ENCODE results near the gene PXMP4. TPM values are rescaled to one million over a fixed set of nuclear protein-coding genes. Genes with fewer than 3 reads are reported as not detected.

PXMP4 gene
- total RNA-seq, 3 donors from 2014 or later: 14.5 to 18.6 (median 18.2) TPM

DNA sequence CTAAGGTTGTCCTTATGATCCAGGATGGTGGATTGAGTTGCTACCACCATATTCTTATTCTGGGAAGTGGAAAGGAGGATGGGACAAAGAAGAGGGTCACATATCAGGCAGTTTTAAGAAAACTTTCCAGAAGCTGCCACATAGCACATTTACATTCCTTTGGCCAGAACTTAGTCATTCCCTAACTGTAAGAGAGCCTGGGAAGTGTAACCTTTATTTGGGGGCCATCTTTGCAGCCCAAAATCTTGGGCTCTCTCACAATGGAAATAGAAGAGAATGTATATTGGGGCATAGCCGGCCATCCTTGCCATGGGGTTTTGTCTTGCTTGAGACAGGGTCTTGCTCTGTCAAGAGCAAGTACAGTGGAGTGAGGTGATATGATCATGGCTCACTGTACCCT is 20.1 kb upstream of the PXMP4 start:
- no peak for DNase-seq
- no peaks in the 10 kb centered on the region for H3K36me3 ChIP-seq (ENCODE audit: low read depth)
- ATAC-seq: no peak
- intact Hi-C loops (cut with DNase I, micrococcal nuclease): no loop called here
- TF ChIP-seq, protein P1, sequence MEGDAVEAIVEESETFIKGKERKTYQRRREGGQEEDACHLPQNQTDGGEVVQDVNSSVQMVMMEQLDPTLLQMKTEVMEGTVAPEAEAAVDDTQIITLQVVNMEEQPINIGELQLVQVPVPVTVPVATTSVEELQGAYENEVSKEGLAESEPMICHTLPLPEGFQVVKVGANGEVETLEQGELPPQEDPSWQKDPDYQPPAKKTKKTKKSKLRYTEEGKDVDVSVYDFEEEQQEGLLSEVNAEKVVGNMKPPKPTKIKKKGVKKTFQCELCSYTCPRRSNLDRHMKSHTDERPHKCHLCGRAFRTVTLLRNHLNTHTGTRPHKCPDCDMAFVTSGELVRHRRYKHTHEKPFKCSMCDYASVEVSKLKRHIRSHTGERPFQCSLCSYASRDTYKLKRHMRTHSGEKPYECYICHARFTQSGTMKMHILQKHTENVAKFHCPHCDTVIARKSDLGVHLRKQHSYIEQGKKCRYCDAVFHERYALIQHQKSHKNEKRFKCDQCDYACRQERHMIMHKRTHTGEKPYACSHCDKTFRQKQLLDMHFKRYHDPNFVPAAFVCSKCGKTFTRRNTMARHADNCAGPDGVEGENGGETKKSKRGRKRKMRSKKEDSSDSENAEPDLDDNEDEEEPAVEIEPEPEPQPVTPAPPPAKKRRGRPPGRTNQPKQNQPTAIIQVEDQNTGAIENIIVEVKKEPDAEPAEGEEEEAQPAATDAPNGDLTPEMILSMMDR (IDR thresholded peaks at IDR 0.05): no peak
- H3K9me3 ChIP-seq: peaks cover 24% of the 10 kb centered on the region
- H3K4me3 ChIP-seq: no peak overlapping the region
- peaks cover 5% of the 10 kb centered on the region for H3K4me1 ChIP-seq (ENCODE audit: low read depth)

DNA sequence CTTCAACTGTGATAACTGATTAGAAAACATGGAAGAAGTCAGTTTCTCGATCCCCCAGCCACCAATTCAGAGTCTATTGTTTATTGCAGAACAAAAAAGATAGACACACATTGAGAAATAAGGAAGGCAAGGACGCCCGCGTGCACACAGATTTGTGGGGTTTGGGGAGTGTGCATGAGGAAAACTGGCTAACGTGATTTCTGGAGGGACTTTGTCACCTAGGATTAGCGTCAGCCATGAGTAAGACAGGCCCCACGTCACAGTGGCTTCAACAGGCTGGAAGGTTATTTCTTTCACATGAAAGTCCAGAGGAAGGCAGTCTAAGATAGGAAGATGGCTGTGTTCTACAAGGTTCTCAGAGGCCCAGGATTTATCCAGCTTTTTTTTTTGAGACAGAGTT is 19.4 kb upstream of the PXMP4 start:
- no peak overlapping the region for H3K4me3 ChIP-seq
- no peak for ATAC-seq
- no peaks in the 10 kb centered on the region for H3K36me3 ChIP-seq (ENCODE audit: low read depth)
- intact Hi-C loops (cut with DNase I, micrococcal nuclease): no loop called here
- DNase-seq: no peak
- H3K9me3 ChIP-seq: peaks cover 24% of the 10 kb centered on the region
- H3K4me1 ChIP-seq (ENCODE audit: low read depth): peaks cover 8% of the 10 kb centered on the region
- TF ChIP-seq, protein P1 (IDR thresholded peaks at IDR 0.05): no peak

DNA sequence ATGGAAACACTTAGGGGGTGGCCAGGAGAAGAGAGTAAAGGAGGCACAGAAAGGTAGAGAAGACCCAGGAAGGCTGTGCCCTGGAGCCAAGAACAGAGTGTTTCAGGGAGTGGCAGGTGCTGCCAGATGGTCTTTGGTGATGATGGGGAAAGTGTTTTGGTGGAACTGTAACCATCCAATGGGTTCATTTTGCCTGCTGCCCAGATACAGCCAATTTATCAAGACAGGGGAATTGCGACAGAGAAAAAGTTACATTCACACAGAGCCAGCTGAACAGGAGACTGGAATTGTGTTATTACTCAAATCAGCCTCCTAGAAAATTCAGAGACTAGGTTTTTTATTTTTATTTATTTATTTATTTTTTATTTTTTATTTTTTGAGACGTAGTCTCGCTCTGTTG is 16.9 kb upstream of the PXMP4 start:
- TF ChIP-seq, protein P1 (IDR thresholded peaks at IDR 0.05): no peak
- DNase-seq (no peak), ATAC-seq (no peak)
- intact Hi-C loops (cut with DNase I, micrococcal nuclease): no loop called here
- H3K9me3 ChIP-seq: peaks cover 24% of the 10 kb centered on the region
- peaks cover 18% of the 10 kb centered on the region for H3K4me1 ChIP-seq (ENCODE audit: low read depth)
- no peak overlapping the region for H3K4me3 ChIP-seq
- no peaks in the 10 kb centered on the region for H3K36me3 ChIP-seq (ENCODE audit: low read depth)

DNA sequence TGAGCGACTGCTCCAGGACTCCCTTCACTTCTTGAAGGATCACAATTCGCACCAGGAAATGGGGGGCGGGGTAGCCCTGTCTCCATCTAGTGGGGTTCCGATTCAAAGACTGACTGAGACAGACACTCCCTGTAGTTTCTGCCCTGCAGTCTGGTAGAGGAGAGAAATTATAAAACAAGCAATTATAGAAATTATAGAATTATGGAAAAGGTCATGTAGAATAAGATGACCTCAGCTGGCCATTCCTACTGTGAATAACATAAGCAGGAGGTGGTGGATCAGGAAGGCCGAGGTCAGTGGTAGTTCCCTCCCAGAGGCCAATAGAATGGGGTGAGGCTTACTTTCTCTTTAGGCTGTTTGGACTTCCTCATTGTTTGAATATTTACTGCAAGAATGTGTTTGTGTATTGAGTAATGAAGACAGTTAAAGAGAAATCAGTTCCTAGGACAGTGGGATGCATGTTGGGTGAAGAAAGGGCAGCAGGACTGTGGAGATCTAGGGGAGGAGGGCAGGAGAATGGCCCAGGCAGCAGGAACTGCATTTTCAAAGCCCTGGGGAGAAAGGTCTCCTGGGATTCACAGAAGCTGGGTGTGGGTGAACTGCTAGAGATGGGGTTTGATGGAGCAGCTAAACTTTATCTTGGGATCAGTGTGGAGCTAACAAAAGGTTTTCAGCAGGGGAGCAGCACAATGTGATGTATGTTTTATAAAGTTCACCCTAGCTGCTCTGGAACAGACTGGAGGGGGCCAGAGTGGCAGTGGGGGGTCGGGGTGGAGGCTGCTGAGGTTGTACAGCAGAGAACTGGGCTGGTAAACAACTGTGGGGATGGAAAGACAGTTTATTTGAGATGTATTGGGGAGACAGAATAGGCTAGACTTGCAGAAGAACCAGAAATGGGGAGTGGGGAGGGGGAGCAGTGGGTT is 13.8 kb upstream of the PXMP4 start:
- peak; percentile 71 to 75 (median 73) for DNase-seq
- peaks cover 24% of the 10 kb centered on the region for H3K9me3 ChIP-seq
- H3K36me3 ChIP-seq (ENCODE audit: low read depth): no peaks in the 10 kb centered on the region
- TF ChIP-seq, protein P1 (IDR thresholded peaks at IDR 0.05): no peak
- H3K4me1 ChIP-seq (ENCODE audit: low read depth): peaks cover 18% of the 10 kb centered on the region
- intact Hi-C loops (cut with DNase I, micrococcal nuclease): no loop called here
- peak; percentile 68 for ATAC-seq
- H3K4me3 ChIP-seq: peak overlapping the region; percentile 1

DNA sequence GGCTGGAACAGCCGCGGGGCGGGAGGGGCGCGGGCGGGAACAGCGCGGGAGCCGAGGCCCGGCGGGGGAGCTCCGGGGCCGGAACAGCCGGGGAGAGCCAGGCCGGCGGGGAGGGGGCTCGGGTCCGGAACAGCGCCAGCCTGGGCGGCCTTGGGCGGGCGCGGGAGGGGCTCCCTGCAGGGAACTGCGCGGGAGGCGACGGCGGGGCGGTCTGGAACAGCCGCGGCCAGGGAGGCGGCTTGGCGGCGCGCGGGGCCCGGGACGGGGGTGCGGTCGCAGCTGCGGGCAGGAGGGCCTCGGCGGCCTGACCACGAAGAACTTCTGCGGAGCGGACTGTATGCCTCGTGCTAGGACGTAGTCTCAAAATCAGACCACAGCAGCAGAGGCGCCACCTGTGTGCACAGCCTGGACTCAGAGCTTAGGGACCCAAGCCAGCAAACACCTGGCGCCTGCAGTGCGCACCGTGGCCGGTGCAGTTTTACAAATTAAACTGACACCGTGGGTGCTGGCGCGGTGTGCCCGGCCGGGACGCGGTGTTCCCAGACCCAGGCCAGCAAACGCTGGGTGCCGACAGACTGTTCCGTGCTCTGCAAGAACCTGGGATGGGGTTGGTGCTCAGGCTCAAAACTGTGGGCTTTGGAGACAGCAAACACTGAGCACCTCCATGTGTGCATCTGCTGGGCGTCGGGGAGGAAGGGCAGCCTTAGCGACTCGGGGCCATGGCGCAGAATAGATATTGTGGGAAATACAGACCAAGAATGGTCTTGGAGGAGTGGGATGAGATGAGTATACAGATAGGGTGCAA is 12.3 kb upstream of the PXMP4 start:
- DNase-seq (peak; percentile 92 to 97 (median 95)), ATAC-seq (peak; percentile 83)
- H3K9me3 ChIP-seq: peaks cover 14% of the 10 kb centered on the region
- TF ChIP-seq, protein P1 (IDR thresholded peaks at IDR 0.05): no peak
- H3K4me3 ChIP-seq: peak overlapping the region; percentile 24
- peaks cover 18% of the 10 kb centered on the region for H3K4me1 ChIP-seq (ENCODE audit: low read depth)
- H3K36me3 ChIP-seq (ENCODE audit: low read depth): no peaks in the 10 kb centered on the region
- intact Hi-C loops (cut with DNase I, micrococcal nuclease): no loop called here

Measured in mucosa of descending colon (tissue), 3 donors.